Chondrocyte (in vitro differentiated cells): Measurements from ENCODE around the gene ASB8. TPM values are rescaled to one million over a fixed set of nuclear protein-coding genes. Genes with fewer than 3 reads are reported as not detected.

Experiments used
- DNase-seq: peaks from one replicate; pipeline ENCODE4 v3.0.0; 2021; ENCODE audit warnings: mixed read lengths, low spot score
- H3K27ac Mint-ChIP-seq: one replicate; pipeline ENCODE4 v1.8.0; 2021; ENCODE audit warnings: mild to moderate bottlenecking, moderate library complexity, mixed read lengths; ENCODE audit not compliant: unreplicated experiment
- H3K27me3 Mint-ChIP-seq: 2 replicates; pipeline ENCODE4 v1.8.0; 2021; ENCODE audit warnings: low read depth, mixed read lengths
- H3K36me3 Mint-ChIP-seq: 2 replicates; pipeline ENCODE4 v1.8.0; 2021; ENCODE audit warnings: low read depth, mixed read lengths
- H3K4me1 Mint-ChIP-seq: 2 replicates; pipeline ENCODE4 v1.8.0; 2021; ENCODE audit warnings: low read depth, mild to moderate bottlenecking, mixed read lengths
- H3K4me3 Mint-ChIP-seq: one replicate; pipeline ENCODE4 v1.8.0; 2021; ENCODE audit warnings: mild to moderate bottlenecking, moderate library complexity, mixed read lengths; ENCODE audit not compliant: unreplicated experiment
- H3K9me3 Mint-ChIP-seq: 2 replicates; pipeline ENCODE4 v1.8.0; 2021; ENCODE audit warnings: low read depth, mixed read lengths
- total RNA-seq: library from RNA; stranded (reverse); gene quantifications from 3 replicates; pipeline ENCODE4 v1.2.1, GENCODE V29; 2021
- TF ChIP-seq, protein P1 (sequence below): fragments of 200-600 bp; sonication (generic); IDR thresholded peaks from 2 replicates; pipeline ENCODE4 v1.5.0; 2021; ENCODE audit warnings: antibody characterized with exemption, mild to moderate bottlenecking, moderate library complexity

Gene ASB8
- total RNA-seq, 1 donor from 2014 or later = 24.7 TPM

DNA sequence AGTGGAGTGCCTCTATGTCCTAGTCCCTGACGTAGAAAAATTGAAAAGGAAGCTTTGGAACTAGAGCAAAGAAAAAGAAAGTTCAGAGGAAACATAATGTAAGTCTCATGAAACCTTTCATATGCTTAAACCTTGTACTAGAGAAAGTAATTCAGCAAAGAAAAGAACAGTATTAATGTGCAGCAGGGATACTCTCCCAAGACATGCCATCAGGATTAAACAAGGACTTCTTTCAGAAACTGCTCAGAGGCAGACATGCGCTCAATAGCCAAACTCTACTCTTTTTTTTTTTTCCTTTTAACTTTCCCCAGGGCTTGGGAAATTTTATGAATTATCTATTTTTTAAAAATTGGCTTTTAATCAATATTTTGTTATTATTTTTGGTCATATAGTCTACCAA, 7.1 kb upstream of the ASB8 start:
- TF ChIP-seq, protein P1, sequence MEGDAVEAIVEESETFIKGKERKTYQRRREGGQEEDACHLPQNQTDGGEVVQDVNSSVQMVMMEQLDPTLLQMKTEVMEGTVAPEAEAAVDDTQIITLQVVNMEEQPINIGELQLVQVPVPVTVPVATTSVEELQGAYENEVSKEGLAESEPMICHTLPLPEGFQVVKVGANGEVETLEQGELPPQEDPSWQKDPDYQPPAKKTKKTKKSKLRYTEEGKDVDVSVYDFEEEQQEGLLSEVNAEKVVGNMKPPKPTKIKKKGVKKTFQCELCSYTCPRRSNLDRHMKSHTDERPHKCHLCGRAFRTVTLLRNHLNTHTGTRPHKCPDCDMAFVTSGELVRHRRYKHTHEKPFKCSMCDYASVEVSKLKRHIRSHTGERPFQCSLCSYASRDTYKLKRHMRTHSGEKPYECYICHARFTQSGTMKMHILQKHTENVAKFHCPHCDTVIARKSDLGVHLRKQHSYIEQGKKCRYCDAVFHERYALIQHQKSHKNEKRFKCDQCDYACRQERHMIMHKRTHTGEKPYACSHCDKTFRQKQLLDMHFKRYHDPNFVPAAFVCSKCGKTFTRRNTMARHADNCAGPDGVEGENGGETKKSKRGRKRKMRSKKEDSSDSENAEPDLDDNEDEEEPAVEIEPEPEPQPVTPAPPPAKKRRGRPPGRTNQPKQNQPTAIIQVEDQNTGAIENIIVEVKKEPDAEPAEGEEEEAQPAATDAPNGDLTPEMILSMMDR = no peak
- H3K27me3 Mint-ChIP-seq = peaks cover 10% of the 10 kb centered on the region
- no peaks in the 10 kb centered on the region for H3K36me3 Mint-ChIP-seq
- no peak for DNase-seq
- no peaks in the 10 kb centered on the region for H3K4me1 Mint-ChIP-seq
- H3K27ac Mint-ChIP-seq = no peak overlapping the region
- no peak overlapping the region for H3K4me3 Mint-ChIP-seq
- H3K9me3 Mint-ChIP-seq = no peaks in the 10 kb centered on the region

DNA sequence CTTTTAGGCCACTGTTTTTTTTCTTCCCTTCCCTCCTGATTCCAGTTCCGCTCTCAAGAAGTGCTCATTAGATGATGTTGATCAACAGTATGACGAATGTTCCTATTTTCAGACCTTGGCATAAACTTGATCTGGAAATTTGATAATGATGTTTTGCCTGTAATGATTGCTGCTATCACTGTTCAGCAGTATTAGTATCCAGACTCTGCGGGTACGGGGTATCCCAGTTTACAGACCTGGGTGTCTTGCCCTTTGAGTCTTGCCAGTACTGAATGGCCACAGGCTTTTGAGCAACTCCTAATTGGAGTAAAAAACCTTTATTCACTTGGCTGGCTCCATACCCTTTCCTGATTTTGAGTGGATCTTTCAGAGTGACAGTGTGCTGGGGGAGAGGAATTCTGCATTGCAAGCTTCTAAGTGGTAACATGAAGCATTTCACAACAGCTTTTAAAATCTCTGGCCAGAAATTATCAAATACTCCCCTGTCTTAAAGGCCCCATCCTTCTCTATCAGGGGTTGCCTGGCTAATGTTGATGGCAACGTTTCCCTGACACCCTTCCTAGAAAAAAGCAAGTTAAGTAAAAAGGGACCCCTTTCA, 5.9 kb upstream of the ASB8 start:
- DNase-seq = no peak
- Mint-ChIP-seq H3K4me3 (no peak overlapping the region), H3K27ac (no peak overlapping the region), H3K27me3 (peaks cover 10% of the 10 kb centered on the region), H3K4me1 (no peaks in the 10 kb centered on the region), H3K9me3 (no peaks in the 10 kb centered on the region), H3K36me3 (no peaks in the 10 kb centered on the region)
- TF ChIP-seq, protein P1 = no peak

DNA sequence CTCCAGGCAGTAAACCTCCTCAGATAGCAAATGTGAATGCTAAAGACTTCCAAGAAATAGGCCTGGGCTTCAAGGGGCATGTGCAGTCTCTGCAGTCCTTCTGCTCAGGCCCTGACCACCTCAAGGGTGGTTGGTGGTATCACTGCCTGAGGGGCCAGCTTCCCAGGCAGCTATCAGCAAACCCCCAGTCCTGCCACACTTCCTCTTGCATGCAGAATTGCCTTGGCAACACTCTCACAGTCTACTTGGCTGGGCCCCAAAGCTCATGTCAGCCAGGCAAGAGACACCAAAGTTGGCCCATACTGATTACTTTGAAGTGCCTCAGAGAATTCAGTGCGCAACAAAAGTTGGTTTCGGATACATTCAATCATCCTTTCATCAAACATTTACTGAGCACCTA, 3.5 kb upstream of the ASB8 start:
- H3K4me3 Mint-ChIP-seq = no peak overlapping the region
- H3K27me3 Mint-ChIP-seq = peaks cover 5% of the 10 kb centered on the region
- no peak for DNase-seq

DNA sequence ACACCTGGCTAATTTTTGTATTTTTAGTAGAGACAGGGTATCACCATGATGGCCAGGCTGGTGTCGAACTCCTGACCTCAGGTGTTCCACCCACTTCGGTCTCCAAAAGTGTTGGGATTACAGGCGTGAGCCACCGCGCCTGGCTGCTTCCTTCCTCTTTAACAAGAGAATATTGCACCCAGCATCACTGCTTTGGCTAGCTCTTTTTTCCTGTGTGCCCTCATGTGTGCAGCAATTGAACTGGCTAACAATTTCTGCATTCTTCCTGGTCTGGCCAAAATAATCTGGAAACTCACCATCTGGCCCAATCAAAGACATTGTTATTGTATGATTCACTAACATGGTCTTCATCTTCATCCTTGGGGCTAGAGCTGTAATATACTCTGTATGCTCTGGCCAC, 2.7 kb upstream of the ASB8 start:
- TF ChIP-seq, protein P1 = no peak
- Mint-ChIP-seq H3K9me3 (no peaks in the 10 kb centered on the region), H3K4me1 (peaks cover 17% of the 10 kb centered on the region), H3K27ac (no peak overlapping the region), H3K4me3 (no peak overlapping the region), H3K36me3 (no peaks in the 10 kb centered on the region), H3K27me3 (peaks cover 4% of the 10 kb centered on the region)
- no peak for DNase-seq

More for the DNA sequence above, 3.5 kb upstream of the ASB8 start:
- peaks cover 17% of the 10 kb centered on the region for H3K4me1 Mint-ChIP-seq
- H3K27ac Mint-ChIP-seq = no peak overlapping the region
- no peaks in the 10 kb centered on the region for H3K36me3 Mint-ChIP-seq
- TF ChIP-seq, protein P1 = no peak
- no peaks in the 10 kb centered on the region for H3K9me3 Mint-ChIP-seq

DNA sequence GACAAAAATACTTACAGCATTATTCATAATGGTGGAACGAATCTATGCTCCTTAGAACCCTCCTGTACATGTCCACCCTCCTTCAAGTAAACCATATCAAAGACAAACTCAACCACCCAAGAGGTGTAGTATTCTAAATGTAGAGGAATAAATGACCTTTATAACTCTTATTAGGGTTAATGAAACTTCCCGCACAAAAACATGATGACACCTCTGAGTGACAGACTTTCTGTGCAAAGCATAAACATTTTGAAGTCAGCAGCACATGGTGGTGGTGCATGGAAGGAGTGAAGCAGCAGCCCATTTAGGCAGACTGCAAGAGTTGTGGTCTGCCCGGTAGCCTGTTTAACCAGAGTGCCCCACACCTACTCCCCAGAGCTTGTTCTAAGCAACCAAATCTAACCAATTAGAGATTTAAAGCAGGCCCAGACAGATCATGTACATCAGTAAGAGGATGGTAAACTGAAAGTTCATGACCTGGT, 615 bp upstream of the ASB8 start:
- Mint-ChIP-seq H3K27me3 (no peaks in the 10 kb centered on the region), H3K9me3 (no peaks in the 10 kb centered on the region), H3K4me3 (peak overlapping the region; percentile 93), H3K4me1 (peaks cover 22% of the 10 kb centered on the region), H3K27ac (peak overlapping the region; percentile 88), H3K36me3 (peaks cover 2% of the 10 kb centered on the region)
- TF ChIP-seq, protein P1 = no peak
- no peak for DNase-seq
